Astrocyte of the spinal cord (primary cell): Measurements from ENCODE around the gene PLAC9.

ENCODE experiments used
- DNase-seq: peaks from one replicate; pipeline ENCODE4 v3.0.0; 2011; ENCODE audit warnings: low read depth, low spot score
- H3K4me3 ChIP-seq: 2 replicates; pipeline ENCODE4 v1.5.1; 2011; ENCODE audit warnings: low read depth, mild to moderate bottlenecking, low read length, moderate library complexity
- in situ Hi-C: cut with HindIII; loops from 2 replicates; pipeline ENCODE4 v1.10.0; 2017; ENCODE audit warnings: low sequenced_read_pairs
- TF ChIP-seq, protein P1 (sequence below): IDR thresholded peaks from 2 replicates; pipeline ENCODE4 v1.5.1; 2012; ENCODE audit warnings: low read depth, mild to moderate bottlenecking, low read length, inconsistent platforms

The PLAC9 gene

GRCh38 chr10:80104066-80104926 lies 28.2 kb upstream of the PLAC9 start:
- H3K4me3 ChIP-seq, result no peak overlapping the region
- in situ Hi-C loops, result no loop called here
- peak; percentile 59 for DNase-seq
- TF ChIP-seq, protein P1, sequence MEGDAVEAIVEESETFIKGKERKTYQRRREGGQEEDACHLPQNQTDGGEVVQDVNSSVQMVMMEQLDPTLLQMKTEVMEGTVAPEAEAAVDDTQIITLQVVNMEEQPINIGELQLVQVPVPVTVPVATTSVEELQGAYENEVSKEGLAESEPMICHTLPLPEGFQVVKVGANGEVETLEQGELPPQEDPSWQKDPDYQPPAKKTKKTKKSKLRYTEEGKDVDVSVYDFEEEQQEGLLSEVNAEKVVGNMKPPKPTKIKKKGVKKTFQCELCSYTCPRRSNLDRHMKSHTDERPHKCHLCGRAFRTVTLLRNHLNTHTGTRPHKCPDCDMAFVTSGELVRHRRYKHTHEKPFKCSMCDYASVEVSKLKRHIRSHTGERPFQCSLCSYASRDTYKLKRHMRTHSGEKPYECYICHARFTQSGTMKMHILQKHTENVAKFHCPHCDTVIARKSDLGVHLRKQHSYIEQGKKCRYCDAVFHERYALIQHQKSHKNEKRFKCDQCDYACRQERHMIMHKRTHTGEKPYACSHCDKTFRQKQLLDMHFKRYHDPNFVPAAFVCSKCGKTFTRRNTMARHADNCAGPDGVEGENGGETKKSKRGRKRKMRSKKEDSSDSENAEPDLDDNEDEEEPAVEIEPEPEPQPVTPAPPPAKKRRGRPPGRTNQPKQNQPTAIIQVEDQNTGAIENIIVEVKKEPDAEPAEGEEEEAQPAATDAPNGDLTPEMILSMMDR, result no peak

DNA sequence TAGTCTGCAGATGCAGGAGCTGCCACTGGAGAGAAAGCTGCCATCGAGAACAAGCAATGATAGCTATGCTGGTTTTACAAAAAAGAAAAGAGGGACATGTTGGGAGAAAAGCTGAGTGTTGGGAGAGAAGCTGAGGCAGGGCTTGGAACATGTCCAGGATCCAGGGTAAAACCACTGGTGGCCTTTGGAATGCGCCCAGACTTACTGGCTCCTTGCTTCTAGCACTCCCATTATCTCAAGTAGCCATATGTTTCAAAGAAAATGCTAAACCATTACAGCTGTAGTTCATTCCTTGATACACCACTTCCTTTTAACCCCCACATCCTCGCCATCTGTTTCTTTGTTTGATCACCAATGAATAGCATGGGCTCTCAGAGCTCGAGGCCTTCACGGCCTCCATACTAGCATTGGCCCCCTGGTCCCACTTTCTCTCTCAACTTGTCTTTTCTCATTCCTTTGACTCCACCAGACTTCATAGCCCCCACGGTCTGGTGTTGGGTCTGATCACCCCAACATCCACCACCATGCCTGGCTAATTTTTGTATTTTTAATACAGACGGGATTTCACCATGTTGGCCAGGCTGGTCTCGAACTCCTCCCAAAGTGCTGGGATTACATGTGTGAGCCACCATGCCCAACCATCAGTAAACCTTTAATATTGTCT lies 23.8 kb upstream of the PLAC9 start:
- DNase-seq, result no peak
- in situ Hi-C loops, result no loop called here
- H3K4me3 ChIP-seq, result no peak overlapping the region
- TF ChIP-seq, protein P1, result no peak

- H3K4me3 ChIP-seq, result no peak overlapping the region
- DNase-seq, result no peak
- in situ Hi-C loops, result no loop called here
- TF ChIP-seq, protein P1, result no peak
Measured at GRCh38 chr10:80110986-80111385, 21.5 kb upstream of the PLAC9 start.

DNA sequence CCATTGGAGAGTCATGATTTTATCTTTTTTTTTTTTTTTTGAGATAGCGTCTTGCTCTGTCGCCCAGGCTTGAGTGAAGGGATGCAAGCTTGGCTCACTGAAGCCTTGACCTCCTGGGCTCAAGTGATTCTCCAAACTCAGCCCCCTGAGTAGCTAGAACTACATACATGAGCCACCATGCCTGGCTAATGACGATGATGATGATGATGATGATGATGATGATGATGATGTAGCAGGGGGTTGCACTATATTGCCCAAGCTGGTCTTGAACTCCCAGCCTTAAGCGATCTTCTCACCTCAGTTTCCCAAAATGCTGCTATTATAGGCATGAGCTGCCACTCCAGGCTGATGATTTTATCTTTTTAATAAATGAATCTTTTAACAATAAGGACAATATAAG lies 13.9 kb upstream of the PLAC9 start:
- no peak overlapping the region for H3K4me3 ChIP-seq
- no peak for DNase-seq
- in situ Hi-C loops, result no loop called here
- TF ChIP-seq, protein P1, result no peak

DNA sequence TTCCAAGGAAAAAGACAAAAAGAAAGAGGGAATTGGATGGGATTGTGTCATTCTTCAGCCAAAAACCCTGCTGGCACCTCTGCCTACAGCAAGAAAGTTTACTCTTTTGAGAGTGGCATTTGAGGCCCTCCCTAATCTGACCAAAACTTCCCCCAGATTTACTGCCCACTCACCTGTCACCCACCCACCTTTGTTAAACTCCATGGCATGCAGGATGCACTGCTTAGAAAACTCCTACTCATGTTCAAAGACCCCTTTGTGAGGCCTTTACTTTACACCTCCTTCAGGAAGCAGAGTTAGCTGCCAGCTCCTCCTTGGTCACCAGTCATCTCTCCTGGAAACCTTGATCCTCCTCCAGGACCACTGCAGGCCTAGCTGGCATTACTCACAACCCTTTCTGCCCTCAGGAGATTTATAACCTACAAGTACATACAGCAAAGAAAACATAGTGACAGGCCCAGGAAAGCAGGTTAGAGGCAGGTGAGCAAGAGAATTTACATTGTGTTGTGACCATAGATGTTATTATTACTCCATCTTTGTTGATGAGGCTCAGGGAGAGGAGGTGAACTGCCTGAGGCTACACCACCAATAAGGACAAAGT lies 10.3 kb upstream of the PLAC9 start:
- in situ Hi-C loops, result no loop called here

GRCh38 chr10:80122746-80123145 lies 9.8 kb upstream of the PLAC9 start:
- DNase-seq, result no peak
- in situ Hi-C loops, result no loop called here
- no peak overlapping the region for H3K4me3 ChIP-seq
- TF ChIP-seq, protein P1, result no peak

More for the DNA sequence above, 10.3 kb upstream of the PLAC9 start:
- H3K4me3 ChIP-seq, result no peak overlapping the region
- TF ChIP-seq, protein P1, result no peak
- DNase-seq, result no peak
